AG10803 (cell line): ENCODE data around the gene PDGFB.
"Not testable (repeated sequence)": the region's sequence is repeated elsewhere in the genome, so short reads cannot be mapped to it uniquely, and the experiment has no call there.

Experiments used
- DNase-seq: peaks from one replicate; pipeline ENCODE4 v3.0.0; 2010; ENCODE audit warnings: low read depth
- H3K4me3 ChIP-seq: 2 replicates; pipeline ENCODE4 v1.5.1; 2011; ENCODE audit warnings: mild to moderate bottlenecking, low read length, control low read depth
- CTCF ChIP-seq: conservative IDR thresholded peaks from 2 replicates; pipeline ENCODE4 v1.5.1; 2011; ENCODE audit warnings: mild to moderate bottlenecking, low read length, control low read depth, inconsistent platforms

The PDGFB gene

GRCh38 chr22:39223091-39223710 lies 21.6 kb downstream of the PDGFB start:
- H3K4me3 ChIP-seq: no peak overlapping the region
- DNase-seq: peak; percentile 40
- TF ChIP-seq CTCF: no peak

GRCh38 chr22:39221999-39222686 lies 22.6 kb downstream of the PDGFB start:
- TF ChIP-seq CTCF: no peak
- DNase-seq: no peak
- no peak overlapping the region for H3K4me3 ChIP-seq

GRCh38 chr22:39220890-39221850 lies 23.6 kb downstream of the PDGFB start:
- no peak for TF ChIP-seq CTCF
- DNase-seq: peak; percentile 74
- no peak overlapping the region for H3K4me3 ChIP-seq

GRCh38 chr22:39220450-39220849 lies 24.3 kb downstream of the PDGFB start:
- no peak for TF ChIP-seq CTCF
- DNase-seq: no peak
- H3K4me3 ChIP-seq: no peak overlapping the region

GRCh38 chr22:39219071-39220039 lies 25.4 kb downstream of the PDGFB start:
- no peak for TF ChIP-seq CTCF
- no peak overlapping the region for H3K4me3 ChIP-seq
- no peak for DNase-seq

GRCh38 chr22:39218432-39218831 lies 26.4 kb downstream of the PDGFB start:
- H3K4me3 ChIP-seq, DNase-seq: not testable (repeated sequence)
